Heart right ventricle (tissue), 16 donors: Measurements from ENCODE around the gene CORO7. TPM values are rescaled to one million over a fixed set of nuclear protein-coding genes. Genes with fewer than 3 reads are reported as not detected.

ENCODE experiments used
- ATAC-seq, 8 donors: fragments of 200-7000 bp; cut with Tn5 transposase; one replicate each; pipeline ENCODE4 v1.9.1; 2020; ENCODE audit warnings: mild to moderate bottlenecking in 8 of 8, moderate library complexity in 8 of 8, moderate number of reproducible peaks in 1 of 8
- DNase-seq, 2 donors: peaks; one replicate each; pipeline ENCODE4 v3.0.0-alpha.2; 2020
- H3K27ac ChIP-seq, 10 donors: fragments of 200-600 bp; sonication (generic) in 2 of 10; one replicate each; pipeline versions ENCODE4 v1.5.0 to v1.8.0; 2020 to 2022; ENCODE audit warnings: mild to moderate bottlenecking in 3 of 10
- H3K27me3 ChIP-seq, 7 donors: fragments of 200-600 bp; one replicate each; pipeline ENCODE4 v1.8.0; 2021 to 2022; ENCODE audit warnings: mild to moderate bottlenecking in 2 of 7
- H3K36me3 ChIP-seq, 9 donors: fragments of 200-600 bp; sonication (generic) in 1 of 9; one replicate each; pipeline versions ENCODE4 v1.5.0 to v1.8.0; 2020 to 2022; ENCODE audit warnings: mild to moderate bottlenecking in 2 of 9
- H3K4me1 ChIP-seq, 9 donors: fragments of 200-600 bp; sonication (generic) in 1 of 9; one replicate each; pipeline versions ENCODE4 v1.5.0 to v1.8.0; 2020 to 2022; ENCODE audit warnings: mild to moderate bottlenecking in 4 of 9
- H3K4me3 ChIP-seq, 10 donors: fragments of 200-600 bp; sonication (generic) in 2 of 10; one replicate each; pipeline versions ENCODE4 v1.5.0 to v1.8.0; 2020 to 2022; ENCODE audit warnings: mild to moderate bottlenecking in 7 of 10, moderate library complexity in 2 of 10
- H3K9me3 ChIP-seq, 11 donors: fragments of 200-600 bp in 10 of 11; sonication (generic) in 2 of 11; one replicate each; pipeline versions ENCODE4 v1.5.0 to v1.8.0; 2013 to 2022; ENCODE audit warnings: mild to moderate bottlenecking in 2 of 11, control low read depth in 1 of 11, moderate library complexity in 1 of 11
- WGBS, 2 donors: extraction: QIAGEN DNeasy Blood & Tissue Kit; methylation state at CpG; one replicate each; pipeline ENCODE4 v1.1.7; 2013; ENCODE audit warnings: inconsistent platforms in 1 of 2; 5-methylcytosine and 5-hydroxymethylcytosine counted together
- intact Hi-C, 10 donors: fragments of 100-400 bp; cut with DNase I; formaldehyde crosslinking; loops; one replicate each; pipeline versions ENCODE4 v1.11.1 to v1.14.2; 2022
- polyA plus RNA-seq, 2 donors: library from polyadenylated mRNA; stranded (reverse); fragments of 200-250 nt; gene quantifications; one replicate each; pipeline ENCODE4 v1.2.3, GENCODE V29; 2013
- total RNA-seq, 10 donors: library from RNA; stranded (reverse); fragmentation: NEBNext Ultra II Directional in 3 of 10; extraction: Animal tissue kit (Norgen Biotek cat#: 25700) in 3 of 10; gene quantifications; one replicate each; pipeline versions ENCODE4 v1.2.1 to v1.2.4, GENCODE V29; 2021 to 2023
- TF ChIP-seq, protein P1 (sequence below), 9 donors: fragments of 200-600 bp; sonication (generic) in 2 of 9; IDR thresholded peaks; one replicate each; pipeline versions ENCODE4 v1.5.0 to v1.8.0; 2021 to 2022; ENCODE audit warnings: antibody characterized with exemption in 9 of 9, mild to moderate bottlenecking in 5 of 9, moderate library complexity in 1 of 9
- donor health status: Arrhythmogenic right ventricular cardiomyopathy.
- donor health status: ischemic (EF 13 %, LVEDD 7.1; RV severe dilation, severe dysfunction).
- donor health status: healthy with polysubstance abuse.
- donor health status: DM: no; HTN: yes; CAD: no.
- donor health status: DM: no; HTN: no; CAD: no.
- donor health status: ischemic (EF 25% LVEDD 6.9; RV normal size, moderate dysfunction).
- donor health status: ischemic (EF 25% LVEDD 5.7; RV mildly dilated, moderate dysfunction).
- donor health status: healthy.
- donor health status: DM: yes; HTN: yes; CAD: no.
- donor health status: Ischemic cardiomyopathy.
- donor health status: ischemic (EF 35%, LVEDD 5.7; RV mildly dilated, moderate dysfunction).
- donor health status: nonischemic (EF 11% LVEDD 7.7; RV severe dilation, severe dysfunction).
- donor health status: DM: yes; HTN: yes; CAD: no.
- donor health status: PGD.
- donor health status: ischemic (EF 29% LVEDD 5.4; RV normal size, mild dysfunction).
- donor health status: nonischemic (EF 23%, LVEDD 6.1; RV moderate dilation, normal function).

The CORO7 gene
- total and polyA plus RNA-seq, 12 donors = 6.5 to 21.8 (median 10.9) TPM

DNA sequence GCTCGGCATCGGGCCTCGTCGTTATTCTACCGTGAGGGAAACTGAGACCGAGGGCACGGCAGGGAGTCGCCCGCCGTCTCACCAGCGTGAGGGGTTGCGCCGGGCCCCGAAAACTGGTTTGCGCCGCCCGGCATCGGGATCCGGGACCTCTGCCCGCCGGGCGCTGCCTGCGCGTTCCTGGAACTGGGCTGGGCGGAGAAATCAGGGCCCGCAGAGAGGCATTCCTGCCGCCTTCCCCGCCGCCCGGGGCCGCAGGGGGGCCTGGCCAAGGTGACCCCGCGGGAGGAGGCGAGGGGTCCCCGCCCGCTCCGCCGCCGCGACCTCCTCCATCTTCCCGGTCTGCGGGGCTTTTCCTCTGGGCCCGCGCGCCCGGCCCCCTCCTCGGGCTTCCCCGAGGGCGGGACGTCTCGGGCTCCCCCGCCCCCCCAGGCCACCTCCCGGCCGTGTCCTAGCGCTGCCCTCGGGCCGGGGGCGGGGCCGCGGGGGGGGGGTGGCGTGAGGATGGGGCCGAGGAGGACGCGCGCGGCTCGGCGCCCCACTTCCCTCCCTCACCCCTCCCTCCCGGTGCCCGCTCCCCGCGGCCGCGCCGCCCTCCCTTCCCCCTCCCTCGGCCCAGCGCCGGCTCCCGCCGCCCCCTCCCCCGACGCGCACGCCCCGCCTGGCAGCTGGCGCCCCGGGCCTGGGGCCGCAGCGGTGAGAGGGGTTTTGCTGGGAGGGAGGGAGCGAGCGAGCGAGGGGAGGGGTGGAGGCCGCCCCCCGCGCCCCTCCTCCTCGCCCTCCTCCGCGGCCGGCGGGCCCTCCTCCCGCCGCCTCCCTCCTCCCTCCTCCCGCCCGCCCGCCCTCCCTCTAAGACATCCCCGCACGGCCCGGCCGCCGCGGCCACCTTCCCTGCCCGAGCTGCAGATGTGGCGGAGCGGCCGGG lies 100.9 kb downstream of the CORO7 start, which contains the start of gene GLIS2:
Gene GLIS2, plus strand, starts transcription at position 882 of the 922 bp plus-strand sequence. CDS start 16,214 bp downstream, outside the sequence.
- peak within 1 kb of the TSS; percentile 84 to 98 (median 88) for H3K27ac ChIP-seq
- 0 to 1% methylated on average over 45 to 99 of the region's 115 CpGs for WGBS, 2 donors
- peaks cover 0 to 44% (median 0%) of the 10 kb centered on the region in 7 donors for H3K27me3 ChIP-seq
- no peaks in the 10 kb centered on the region for H3K36me3 ChIP-seq
- TF ChIP-seq, protein P1, sequence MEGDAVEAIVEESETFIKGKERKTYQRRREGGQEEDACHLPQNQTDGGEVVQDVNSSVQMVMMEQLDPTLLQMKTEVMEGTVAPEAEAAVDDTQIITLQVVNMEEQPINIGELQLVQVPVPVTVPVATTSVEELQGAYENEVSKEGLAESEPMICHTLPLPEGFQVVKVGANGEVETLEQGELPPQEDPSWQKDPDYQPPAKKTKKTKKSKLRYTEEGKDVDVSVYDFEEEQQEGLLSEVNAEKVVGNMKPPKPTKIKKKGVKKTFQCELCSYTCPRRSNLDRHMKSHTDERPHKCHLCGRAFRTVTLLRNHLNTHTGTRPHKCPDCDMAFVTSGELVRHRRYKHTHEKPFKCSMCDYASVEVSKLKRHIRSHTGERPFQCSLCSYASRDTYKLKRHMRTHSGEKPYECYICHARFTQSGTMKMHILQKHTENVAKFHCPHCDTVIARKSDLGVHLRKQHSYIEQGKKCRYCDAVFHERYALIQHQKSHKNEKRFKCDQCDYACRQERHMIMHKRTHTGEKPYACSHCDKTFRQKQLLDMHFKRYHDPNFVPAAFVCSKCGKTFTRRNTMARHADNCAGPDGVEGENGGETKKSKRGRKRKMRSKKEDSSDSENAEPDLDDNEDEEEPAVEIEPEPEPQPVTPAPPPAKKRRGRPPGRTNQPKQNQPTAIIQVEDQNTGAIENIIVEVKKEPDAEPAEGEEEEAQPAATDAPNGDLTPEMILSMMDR (IDR thresholded peaks at IDR 0.05) = no peak
- DNase-seq = peak; percentile 71 to 76
- H3K4me1 ChIP-seq = peaks cover 35 to 61% (median 58%) of the 10 kb centered on the region in 9 donors
- intact Hi-C loops = no loop called here
- ATAC-seq = peak; percentile 59 to 87 (median 72)
- H3K9me3 ChIP-seq = no peaks in the 10 kb centered on the region
- H3K4me3 ChIP-seq = peak within 1 kb of the TSS; percentile 56 to 93 (median 72)

DNA sequence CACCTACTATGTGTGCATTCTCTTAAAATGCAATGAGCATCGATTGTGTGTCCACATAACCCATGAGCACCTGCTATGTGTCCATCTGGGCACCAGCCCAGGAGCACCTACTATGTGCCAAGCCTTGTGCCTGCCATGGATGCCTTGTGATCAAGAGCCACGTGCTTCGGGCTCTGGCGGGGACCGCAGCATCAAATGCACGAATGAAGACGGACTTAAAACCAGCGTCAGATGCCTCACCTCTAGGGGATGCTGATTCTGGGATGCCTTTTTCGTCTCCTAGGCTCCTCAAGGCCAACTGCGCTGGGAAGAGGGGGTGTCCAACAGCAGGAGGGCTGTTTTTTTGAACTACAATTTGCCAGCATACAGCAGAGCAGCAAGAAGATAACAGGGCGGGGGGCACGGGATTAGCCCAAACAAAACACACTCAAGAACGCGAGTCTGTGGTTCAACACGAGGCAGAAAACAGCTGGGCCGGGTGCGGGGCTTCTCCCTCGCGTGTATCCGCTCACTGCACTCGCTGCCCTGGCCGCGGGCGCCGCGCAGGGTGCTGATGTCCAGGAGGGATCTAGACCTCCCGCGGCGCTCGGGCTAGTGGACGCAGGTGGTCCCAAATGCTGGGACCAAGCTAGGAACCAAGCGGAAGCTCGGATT lies 101.7 kb downstream of the CORO7 start:
- TF ChIP-seq, protein P1 (IDR thresholded peaks at IDR 0.05) = peak in 1 of 9 donors; percentile 5
- H3K9me3 ChIP-seq = no peaks in the 10 kb centered on the region
- H3K36me3 ChIP-seq = no peaks in the 10 kb centered on the region
- peaks cover 0 to 44% (median 0%) of the 10 kb centered on the region in 7 donors for H3K27me3 ChIP-seq
- DNase-seq (no peak), ATAC-seq (peak in 5 of 8 donors; percentile 1 to 11 (median 1))
- 4% methylated on average over 33 of the region's 33 CpGs for WGBS, 2 donors
- peaks cover 29 to 58% (median 51%) of the 10 kb centered on the region in 9 donors for H3K4me1 ChIP-seq
- peak overlapping the region; percentile 82 to 98 (median 88) for H3K27ac ChIP-seq
- H3K4me3 ChIP-seq = peak overlapping the region; percentile 26 to 93 (median 66)
- intact Hi-C loops = no loop called here

DNA sequence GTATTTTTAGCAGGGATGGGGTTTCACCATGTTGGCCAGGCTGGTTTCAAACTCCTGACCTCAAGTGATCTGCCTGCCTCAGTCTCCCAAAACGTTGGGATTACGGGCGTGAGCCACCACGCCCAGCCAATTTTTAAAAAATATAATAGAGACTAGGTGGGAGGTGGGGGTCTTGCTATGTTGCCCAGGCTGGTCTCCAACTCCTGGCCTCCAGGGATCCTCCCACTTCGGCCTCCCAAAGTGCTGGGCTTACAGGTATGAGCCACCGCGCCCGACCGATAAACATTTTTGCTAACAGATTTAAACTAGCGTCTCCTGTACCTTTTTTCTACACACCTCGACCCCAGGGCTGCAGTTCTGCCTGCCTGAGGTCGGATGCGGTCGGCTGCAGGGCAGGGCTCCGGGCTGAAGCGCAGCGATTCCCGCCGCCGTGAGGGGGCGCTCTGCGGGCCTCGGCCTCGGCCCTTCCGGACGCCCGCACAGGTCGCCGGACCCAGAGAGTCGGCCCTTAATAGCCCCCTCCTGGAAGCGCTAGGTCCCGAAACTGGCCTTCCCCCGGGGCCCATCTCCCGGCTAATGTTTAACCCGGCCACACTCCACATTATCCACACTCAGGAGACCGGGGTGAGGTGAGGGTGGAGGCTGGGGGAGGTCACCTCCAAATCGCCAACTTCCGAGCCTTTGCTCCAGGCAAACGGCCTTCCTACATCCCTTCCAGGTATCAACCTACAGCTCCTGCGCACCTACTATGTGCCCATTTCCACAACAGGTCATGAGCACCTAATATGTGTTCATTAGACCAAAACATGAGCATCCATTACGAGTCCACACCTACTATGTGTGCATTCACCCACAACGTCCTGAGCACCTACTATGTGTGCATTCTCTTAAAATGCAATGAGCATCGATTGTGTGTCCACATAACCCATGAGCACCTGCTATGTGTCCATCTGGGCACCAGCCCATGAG lies 102.5 kb downstream of the CORO7 start:
- peak in 1 of 2 donors; percentile 54 for DNase-seq

More for the DNA sequence above, 102.5 kb downstream of the CORO7 start:
- WGBS, 2 donors = 17 to 20% methylated on average over 43 of the region's 43 CpGs
- intact Hi-C loops = no loop called here
- peak in 1 of 8 donors; percentile 19 for ATAC-seq
- Histone ChIP-seq H3K27me3 (peaks cover 0 to 44% (median 0%) of the 10 kb centered on the region in 7 donors), H3K9me3 (no peaks in the 10 kb centered on the region), H3K36me3 (no peaks in the 10 kb centered on the region), H3K4me3 (peak overlapping the region in 2 of 10 donors; percentile 62 to 88), H3K27ac (peak overlapping the region in 4 of 10 donors; percentile 87 to 98 (median 96)), H3K4me1 (peaks cover 21 to 55% (median 48%) of the 10 kb centered on the region in 9 donors)
- TF ChIP-seq, protein P1 (IDR thresholded peaks at IDR 0.05) = peak; percentile 15 to 73 (median 69)
